PC-9 (cell line): ENCODE data around the gene STMN3.

Source experiments
- CTCF ChIP-seq: fragments of 200-600 bp; sonication (generic); conservative IDR thresholded peaks from 2 replicates; pipeline ENCODE4 v1.6.1; 2017; ENCODE audit warnings: mixed run types, antibody characterized with exemption, mild to moderate bottlenecking, moderate library complexity
- EZH2 ChIP-seq: fragments of 200-600 bp; sonication (generic); IDR thresholded peaks from 2 replicates; pipeline ENCODE4 v1.8.0; 2017; ENCODE audit warnings: antibody characterized with exemption, low read depth

GRCh38 chr20:63648895-63649589 lies 4.2 kb downstream of the STMN3 start:
- TF ChIP-seq EZH2 (no peak), CTCF (no peak)
